ENCODE results near the gene AFMID.
A peak's percentile ranks its signal among the peaks of the same experiment; 100 is the strongest.
"Not testable (repeated sequence)": the region's sequence is repeated elsewhere in the genome, so short reads cannot be mapped to it uniquely, and the experiment has no call there.

AFMID gene, protein sequence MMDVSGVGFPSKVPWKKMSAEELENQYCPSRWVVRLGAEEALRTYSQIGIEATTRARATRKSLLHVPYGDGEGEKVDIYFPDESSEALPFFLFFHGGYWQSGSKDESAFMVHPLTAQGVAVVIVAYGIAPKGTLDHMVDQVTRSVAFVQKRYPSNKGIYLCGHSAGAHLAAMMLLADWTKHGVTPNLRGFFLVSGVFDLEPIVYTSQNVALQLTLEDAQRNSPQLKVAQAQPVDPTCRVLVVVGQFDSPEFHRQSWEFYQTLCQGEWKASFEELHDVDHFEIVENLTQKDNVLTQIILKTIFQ

DNA sequence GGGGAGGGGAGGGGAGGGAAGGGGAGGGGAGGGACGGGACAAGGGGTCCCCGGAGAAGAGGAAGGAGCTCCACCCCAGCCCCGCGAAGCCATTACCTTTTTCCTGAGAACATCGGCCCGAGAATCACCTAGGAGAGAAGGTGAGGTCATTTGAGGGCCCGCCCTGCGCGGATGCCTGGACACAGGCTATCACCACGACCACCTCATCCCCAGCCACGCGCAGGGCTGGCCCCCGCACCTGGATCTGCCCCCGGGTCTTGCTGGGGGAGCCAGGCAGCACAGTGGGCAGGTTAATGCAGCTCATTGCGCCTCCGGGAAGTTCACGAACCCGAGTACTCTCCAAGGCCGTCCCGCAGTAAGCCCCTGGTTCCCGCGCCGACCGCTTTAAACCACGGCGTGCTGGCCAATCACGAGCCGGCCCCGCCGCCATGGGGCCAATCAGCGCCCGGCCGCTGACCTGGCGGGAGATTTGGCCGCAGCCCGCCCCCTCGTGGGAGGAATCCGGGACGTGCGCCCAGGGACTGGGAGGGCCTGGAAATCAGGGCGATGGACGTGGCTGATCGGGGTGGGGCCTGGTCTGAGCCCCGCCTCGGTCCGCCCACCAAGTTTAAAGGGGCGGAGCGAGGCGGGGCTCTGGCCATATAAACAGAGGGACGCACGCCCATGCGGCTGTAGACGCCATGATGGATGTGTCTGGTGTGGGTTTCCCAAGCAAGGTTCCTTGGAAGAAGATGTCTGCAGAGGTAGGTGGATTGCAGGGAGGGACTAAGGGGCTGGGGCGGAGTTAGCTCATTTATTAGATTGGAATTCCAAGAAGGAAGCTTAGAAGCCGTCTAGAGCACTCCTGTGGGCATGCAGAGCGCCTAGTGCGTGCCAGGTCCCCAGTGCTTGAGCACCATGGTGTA lies at the start of gene AFMID, which contains the start of gene TK1:
AFMID (plus strand) TSS at position 671 of the 904 bp plus-strand sequence; CDS start at position 680, 9 bp downstream.
TK1 (minus strand) TSS at position 361 of the 904 bp plus-strand sequence; CDS start at position 303, 58 bp downstream.
- DNase-seq (ENCODE audit: low read depth, low spot score): peak; percentile 95

DNA sequence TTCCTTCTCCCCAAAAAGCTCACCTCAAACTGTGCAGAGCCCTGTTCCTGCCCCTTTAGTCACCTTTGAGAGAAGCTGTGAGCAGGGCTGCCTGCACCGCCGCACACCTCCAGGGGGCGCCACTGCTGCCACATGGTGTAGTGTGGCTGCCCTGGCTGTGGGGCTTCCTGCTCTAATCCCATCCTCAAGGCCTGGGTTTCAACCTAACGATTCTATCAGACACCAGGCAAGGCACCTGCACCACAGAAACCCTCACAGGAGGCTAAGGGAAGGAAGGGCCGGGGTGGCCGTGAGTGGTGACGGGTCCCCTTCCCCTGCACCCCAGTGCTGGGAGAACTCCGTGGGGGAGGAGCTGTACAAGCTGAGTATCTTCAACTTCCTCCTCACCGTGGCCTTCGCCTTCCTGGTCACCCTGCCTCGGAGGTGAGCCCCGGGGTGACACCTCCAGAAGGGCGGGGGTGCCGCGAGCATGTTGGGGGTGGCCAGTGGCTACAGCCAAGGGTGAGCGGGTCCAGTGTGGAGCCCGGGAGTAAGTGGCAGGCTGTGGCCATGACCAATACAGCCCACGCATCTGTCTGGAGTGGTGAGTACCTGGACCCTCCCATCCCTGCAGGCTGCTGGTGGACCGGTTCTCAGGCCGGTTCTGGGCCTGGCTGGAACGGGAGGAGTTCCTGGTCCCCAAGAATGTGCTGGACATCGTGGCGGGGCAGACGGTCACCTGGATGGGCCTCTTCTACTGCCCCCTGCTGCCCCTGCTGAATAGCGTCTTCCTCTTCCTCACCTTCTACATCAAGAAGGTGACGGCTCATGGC lies 49.6 kb upstream of the AFMID start:
- no peak for DNase-seq (ENCODE audit: low read depth, low spot score)

DNA sequence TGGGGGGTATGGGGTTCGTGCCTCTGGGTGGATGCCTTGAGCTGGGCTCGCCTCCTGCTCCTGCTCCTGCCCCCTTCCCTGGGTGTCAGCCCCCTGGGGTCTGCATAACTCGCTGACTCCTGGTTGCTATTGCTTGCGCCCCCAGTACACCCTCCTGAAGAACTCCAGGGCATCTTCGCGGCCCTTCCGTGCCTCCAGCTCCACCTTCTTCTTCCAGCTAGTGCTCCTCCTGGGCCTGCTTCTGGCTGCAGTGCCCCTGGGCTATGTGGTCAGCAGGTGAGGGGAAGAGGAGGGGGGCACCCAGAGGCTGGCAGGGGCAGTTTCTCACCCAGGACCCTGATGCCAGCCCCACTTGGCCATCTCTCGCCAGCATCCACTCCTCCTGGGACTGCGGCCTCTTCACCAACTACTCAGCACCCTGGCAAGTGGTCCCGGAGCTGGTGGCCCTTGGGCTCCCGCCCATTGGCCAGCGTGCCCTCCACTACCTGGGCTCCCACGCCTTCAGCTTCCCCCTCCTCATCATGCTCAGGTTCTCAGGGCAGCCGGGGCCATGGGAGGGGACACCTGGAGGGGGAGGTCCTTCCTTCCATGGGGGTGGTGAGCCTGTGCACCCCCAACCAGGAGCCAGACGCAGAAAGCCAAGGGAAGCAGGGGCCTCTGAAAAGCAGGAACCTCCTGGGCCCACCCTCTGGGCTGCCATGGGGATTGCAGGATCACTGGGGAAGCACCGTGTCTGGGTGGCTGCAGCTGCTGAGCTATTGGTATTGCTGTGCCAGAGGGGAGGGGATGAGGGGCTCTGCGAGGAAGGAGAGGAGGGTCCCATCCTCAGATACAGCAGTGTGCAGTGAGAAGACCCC lies 48.7 kb upstream of the AFMID start:
- no peak for DNase-seq (ENCODE audit: low read depth, low spot score)

- DNase-seq (ENCODE audit: low read depth, low spot score): not testable (repeated sequence)
Observed at GRCh38 chr17:78139861-78140168, 47.3 kb upstream of the AFMID start.

- no peak for DNase-seq (ENCODE audit: low read depth, low spot score)
Observed at GRCh38 chr17:78140169-78141051, 46.8 kb upstream of the AFMID start.

GRCh38 chr17:78141437-78142118 lies 45.6 kb upstream of the AFMID start:
- DNase-seq (ENCODE audit: low read depth, low spot score): no peak

- DNase-seq (ENCODE audit: low read depth, low spot score): no peak
Observed at GRCh38 chr17:78142119-78142861, 44.9 kb upstream of the AFMID start.

DNA sequence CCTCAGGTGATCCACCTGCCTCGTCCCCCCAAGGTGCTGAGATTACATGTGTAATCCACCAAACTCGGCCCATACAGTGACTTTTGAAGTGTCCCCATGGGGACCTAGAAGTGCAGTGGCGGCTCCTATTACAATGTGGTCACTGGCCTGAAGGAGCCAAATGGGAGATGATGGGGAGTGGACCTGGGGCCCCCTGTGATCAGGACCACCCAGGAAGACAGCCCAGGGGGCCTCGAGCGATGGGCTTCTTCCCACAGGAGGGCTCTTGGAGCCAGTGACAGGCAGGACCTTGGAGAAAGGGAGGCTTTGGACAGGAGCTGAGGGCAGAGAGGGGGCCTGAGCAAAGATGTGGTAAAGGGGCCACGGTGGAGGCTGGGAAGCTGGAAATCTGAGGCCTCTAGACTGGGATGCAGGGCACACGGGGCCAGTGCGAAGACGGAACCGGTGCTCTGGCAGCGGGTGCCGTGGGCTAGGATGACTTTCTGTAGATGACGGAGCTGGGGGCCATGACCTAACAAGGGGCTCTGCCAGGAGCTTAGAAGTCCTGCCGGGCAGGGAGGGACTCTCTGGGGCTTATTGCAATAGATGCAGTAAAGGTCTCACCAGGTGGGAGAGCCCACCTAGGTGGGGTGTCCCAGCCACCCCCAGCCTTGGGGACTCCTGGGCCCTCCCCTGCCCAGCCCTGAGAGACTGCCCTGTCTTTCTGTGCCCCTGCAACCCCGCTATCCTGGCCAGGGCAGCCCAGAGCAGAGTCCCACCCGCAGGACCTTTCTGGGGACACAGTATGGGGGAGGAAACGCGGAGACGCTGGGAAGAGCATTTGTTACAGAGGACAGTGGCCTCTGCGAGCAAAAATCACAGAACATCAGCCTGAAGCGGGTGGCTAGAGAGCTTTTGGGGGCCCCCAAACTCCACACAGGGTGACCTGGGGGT lies 43.7 kb upstream of the AFMID start:
- DNase-seq (ENCODE audit: low read depth, low spot score): no peak

DNA sequence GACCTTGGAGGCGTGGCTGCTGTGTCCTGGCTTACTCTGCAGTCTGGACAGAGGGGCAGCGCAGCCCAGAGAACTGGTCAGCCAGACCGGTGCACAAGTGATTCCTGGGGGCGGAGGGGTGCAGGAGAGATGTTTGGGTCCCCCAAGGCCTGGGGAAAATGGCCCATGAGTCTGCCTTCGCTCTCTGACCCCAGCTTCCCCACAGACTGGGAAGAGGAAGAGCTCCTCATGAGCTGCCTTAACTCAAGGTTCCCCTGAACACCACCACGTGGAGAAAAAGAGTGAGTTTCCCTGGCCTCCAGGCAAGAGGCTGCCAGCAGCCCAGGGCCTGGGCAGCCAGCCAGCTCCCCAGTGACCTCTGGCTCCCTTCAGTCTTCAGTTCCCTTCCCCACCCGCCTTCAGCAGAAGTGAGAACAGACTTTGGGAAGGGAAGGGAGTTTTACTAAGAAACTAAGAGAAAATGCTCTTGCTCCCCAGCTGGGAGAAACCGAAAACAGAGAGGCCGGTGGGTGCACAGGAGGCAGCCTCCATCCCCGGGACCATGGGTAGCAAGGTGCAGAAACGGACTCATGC lies 42.9 kb upstream of the AFMID start:
- peak; percentile 89 for DNase-seq (ENCODE audit: low read depth, low spot score)

DNA sequence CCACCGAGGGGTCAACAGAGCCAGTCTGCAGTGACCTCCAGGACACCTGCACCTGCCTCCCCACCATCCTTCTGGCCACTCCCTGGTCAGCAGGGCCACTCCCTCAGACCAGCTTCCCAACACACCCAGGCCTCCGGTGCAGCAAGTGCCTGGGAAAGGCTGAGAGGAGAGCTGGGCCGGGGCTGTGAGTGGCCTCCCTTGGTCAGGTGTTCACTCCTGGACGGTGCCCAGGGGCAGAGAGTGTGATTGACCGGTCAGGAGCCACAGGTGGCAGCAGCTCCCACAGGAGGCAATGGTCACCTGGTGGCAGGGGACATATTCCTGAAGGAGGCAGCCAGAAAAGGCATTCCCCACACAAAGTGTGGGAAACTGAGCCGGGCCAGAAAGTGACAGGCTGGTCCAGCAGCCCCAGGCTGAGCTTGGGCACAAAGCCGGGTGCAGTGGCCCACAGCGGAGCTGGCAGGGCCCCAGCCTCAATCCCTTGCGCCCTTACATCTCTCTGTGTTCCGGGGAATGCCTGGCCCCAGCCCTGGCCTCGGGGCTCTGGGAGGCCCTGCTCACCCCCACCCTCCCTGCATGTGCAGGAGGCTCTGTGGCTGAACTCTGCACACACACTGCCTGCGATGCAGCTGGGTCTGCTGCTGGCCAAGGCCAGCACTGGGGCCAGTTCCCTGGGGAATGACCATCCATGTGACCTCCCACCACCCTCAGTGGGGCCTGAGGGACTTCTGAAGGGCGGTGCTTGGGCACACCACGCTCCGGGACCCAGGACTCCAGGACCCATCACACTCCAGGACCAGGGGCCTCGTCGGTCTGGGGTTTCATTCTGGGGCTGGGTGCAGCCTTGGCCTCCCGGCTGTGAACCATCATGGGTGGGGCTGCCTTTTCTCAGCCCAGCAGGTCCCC lies 42.2 kb upstream of the AFMID start:
- no peak for DNase-seq (ENCODE audit: low read depth, low spot score)

DNA sequence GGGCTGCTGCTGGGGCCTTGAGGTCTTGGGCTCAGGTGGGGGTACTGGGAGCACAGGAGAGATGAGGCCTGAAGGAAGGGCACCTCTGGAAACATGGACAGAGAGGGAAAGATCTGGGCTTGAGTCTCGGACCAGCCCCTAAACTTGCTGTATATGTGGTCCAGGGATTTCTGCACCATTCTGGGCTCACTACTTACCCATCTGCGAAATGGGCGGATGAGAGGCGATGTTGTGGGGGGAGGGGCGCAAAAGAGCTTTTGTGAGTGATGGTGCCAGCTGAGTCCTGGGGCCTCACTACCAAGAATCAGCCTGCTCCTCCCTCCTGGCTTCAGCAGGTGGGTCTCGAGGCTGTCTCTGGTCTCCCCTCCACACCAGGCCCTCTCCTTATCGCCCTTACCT lies 40.7 kb upstream of the AFMID start:
- no peak for DNase-seq (ENCODE audit: low read depth, low spot score)

DNA sequence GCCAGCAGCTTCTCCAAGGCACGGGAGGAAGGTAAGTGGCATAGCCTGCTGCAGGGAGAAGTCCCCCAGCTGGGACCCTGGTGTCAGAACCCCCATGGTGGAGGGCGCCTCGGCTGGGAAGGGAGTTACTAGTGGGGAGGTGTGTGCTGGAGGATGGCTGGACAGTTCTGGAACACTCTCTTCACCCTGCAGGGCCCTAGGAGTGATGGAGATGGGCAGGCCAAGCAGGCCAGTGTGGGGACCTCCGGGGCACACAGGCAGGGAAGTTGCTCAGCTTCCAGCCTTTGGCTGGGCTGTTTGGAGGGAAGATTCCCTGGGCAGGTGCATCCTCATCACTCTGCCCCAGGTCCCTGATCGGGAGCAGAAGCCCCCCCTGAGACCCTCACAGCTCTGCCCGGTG lies 40.3 kb upstream of the AFMID start:
- no peak for DNase-seq (ENCODE audit: low read depth, low spot score)

DNA sequence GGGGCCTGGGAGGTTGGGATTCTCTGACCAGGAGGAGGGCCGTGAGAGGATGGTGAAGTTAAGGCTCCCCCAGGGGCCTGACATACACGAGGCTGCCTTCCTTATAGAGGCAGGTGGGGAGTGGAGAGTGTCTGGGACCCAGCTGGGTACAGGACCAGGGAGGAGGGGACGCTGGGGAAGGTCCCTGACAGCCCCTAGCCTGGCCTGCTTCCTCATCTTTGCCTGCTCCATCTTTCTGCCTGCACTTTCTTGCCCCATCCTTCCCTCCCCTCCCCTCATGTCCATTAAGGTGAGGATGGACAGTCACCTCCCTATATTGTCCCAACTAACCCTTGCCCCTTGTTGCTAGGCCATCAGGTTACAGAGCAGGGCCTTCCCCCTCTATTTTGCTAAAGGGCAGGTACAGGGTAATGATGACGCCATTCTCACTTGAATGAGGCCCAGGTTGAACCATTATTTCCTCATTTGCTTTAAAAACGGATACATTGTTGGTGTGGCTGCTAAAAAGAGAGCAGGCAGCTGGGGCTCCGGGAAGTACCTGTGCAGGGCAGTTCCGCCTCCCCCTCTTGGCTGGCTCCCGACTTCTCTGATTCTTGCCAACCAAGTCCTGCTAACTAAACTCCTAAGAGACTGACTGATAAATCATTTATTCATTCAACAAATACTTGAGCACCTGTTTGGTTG lies 39.7 kb upstream of the AFMID start:
- DNase-seq (ENCODE audit: low read depth, low spot score): no peak

DNA sequence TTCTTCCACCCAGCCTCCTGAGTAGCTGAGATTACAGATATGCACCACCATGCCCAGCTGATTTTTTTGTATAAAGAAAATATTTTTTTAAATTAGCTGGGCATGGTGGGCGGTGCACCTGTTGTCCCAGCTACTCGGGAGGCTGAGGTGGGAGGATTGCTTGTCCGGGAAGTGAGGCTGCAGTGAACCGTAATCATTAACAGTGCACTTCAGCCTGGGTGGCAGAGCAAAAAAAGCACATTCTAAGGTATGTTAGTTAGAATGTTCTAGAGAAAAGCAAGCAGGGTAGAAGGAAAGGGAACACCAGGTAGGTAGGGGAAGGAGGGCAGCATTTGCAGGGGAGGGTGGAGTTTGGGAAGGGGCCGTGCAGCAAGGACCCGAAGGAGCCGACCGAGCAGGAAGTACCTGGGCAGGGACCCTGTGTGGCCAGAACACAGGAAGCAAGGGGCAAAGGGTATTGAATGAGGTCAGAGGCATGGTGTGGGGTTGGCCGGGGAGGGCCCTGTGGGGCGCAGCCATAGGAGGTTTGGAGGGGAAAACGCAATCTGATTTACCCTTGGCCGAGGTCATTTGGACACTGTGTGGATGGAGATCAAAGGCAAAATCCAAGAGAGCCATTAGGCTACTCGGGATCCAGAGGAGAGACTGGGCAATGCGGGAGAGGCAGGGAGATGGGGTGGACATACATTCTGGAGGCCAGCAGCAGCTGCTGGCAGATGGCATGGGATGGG lies 38.7 kb upstream of the AFMID start:
- no peak for DNase-seq (ENCODE audit: low read depth, low spot score)

GRCh38 chr17:78151514-78152008 lies 35.6 kb upstream of the AFMID start:
- no peak for DNase-seq (ENCODE audit: low read depth, low spot score)

Data from smooth muscle cell of the brain vasculature (primary cell).